SU-DHL-6 (cell line): ENCODE data around the gene TNPO1.

Experiments
- H2AFZ ChIP-seq: fragments of 200-600 bp; sonication (generic); 2 replicates; pipeline ENCODE4 v1.6.1; 2014; ENCODE audit warnings: low read depth, mild to moderate bottlenecking, moderate library complexity, mixed read lengths, antibody characterized with exemption, low read length; ENCODE audit not compliant: severe bottlenecking
- H3F3A ChIP-seq: fragments of 200-600 bp; shearing (Covaris generic); 2 replicates; pipeline ENCODE4 v1.6.0; 2016; ENCODE audit warnings: antibody characterized with exemption, mild to moderate bottlenecking; ENCODE audit not compliant: insufficient read depth
- H3K27ac ChIP-seq: fragments of 200-600 bp; sonication (generic); 2 replicates; pipeline ENCODE4 v1.5.1; 2016; ENCODE audit warnings: low read depth, mild to moderate bottlenecking, low read length, moderate library complexity, mixed read lengths
- H3K27me3 ChIP-seq: fragments of 200-600 bp; sonication (generic), shearing (Covaris generic); 2 replicates; pipeline ENCODE4 v1.6.0; 2014; ENCODE audit warnings: mild to moderate bottlenecking, low read length
- H3K36me3 ChIP-seq: fragments of 200-600 bp; sonication (generic); 2 replicates; pipeline ENCODE4 v1.6.1; 2014; ENCODE audit warnings: mild to moderate bottlenecking, low read length, mixed read lengths
- H3K4me2 ChIP-seq: fragments of 300-600, 200-600 bp; shearing (Covaris generic), sonication (generic); 2 replicates; pipeline ENCODE4 v1.6.0; 2014; ENCODE audit warnings: low read length, low read depth, mild to moderate bottlenecking; ENCODE audit not compliant: poor library complexity, severe bottlenecking
- H3K4me3 ChIP-seq: fragments of 200-600 bp; sonication (generic); 2 replicates; pipeline ENCODE4 v1.5.1; 2014; ENCODE audit warnings: antibody characterized with exemption, low read length, mild to moderate bottlenecking, mixed read lengths; ENCODE audit not compliant: insufficient read depth, poor library complexity, severe bottlenecking
- H3K79me2 ChIP-seq: fragments of 200-600 bp; sonication (generic); 2 replicates; pipeline ENCODE4 v1.6.1; 2014; ENCODE audit warnings: mild to moderate bottlenecking, low read length, moderate library complexity; ENCODE audit not compliant: insufficient read depth
- H3K9ac ChIP-seq: fragments of 200-600 bp; sonication (generic); 2 replicates; pipeline ENCODE4 v1.7.0; 2014; ENCODE audit warnings: mild to moderate bottlenecking, low read length
- H3K9me2 ChIP-seq: fragments of 200-600 bp; sonication (generic); replicated peaks from 2 replicates; pipeline ENCODE4 v1.6.1; 2014; ENCODE audit warnings: low read length; ENCODE audit not compliant: insufficient read depth
- H3K9me3 ChIP-seq: fragments of 200-600 bp; sonication (generic); 2 replicates; pipeline ENCODE4 v1.6.1; 2014; ENCODE audit warnings: low read length, mixed read lengths; ENCODE audit not compliant: insufficient read depth
- H4K20me1 ChIP-seq: fragments of 200-600 bp; sonication (generic); 2 replicates; pipeline ENCODE4 v1.6.1; 2014; ENCODE audit warnings: low read depth, mild to moderate bottlenecking, antibody characterized with exemption, low read length, moderate library complexity, mixed read lengths
- CTCF ChIP-seq: fragments of 200-600 bp; sonication (generic); IDR thresholded peaks from one replicate; pipeline ENCODE4 v1.5.1; 2017; ENCODE audit warnings: antibody characterized with exemption, mild to moderate bottlenecking, low read length, moderate library complexity; ENCODE audit not compliant: insufficient read depth, poor library complexity, severe bottlenecking
- EZH2phosphoT487 ChIP-seq: fragments of 200-600 bp; sonication (generic), shearing (Covaris generic); conservative IDR thresholded peaks from 2 replicates; pipeline ENCODE4 v1.6.1; 2018; ENCODE audit warnings: mild to moderate bottlenecking, antibody characterized with exemption, low read length, moderate library complexity, mixed read lengths

The TNPO1 gene

GRCh38 chr5:72837524-72838096 is 21.1 kb downstream of the TNPO1 start:
- Histone ChIP-seq H3K9me2 (no peaks in the 10 kb centered on the region), H3K79me2 (no peaks in the 10 kb centered on the region)

GRCh38 chr5:72840041-72840440 is 23.6 kb downstream of the TNPO1 start:
- H3K79me2 ChIP-seq = no peaks in the 10 kb centered on the region
- H3K27me3 ChIP-seq = no peaks in the 10 kb centered on the region
- no peak overlapping the region for H2AFZ ChIP-seq
- H3K9me3 ChIP-seq = no peaks in the 10 kb centered on the region
- no peaks in the 10 kb centered on the region for H4K20me1 ChIP-seq
- H3K27ac ChIP-seq = no peak overlapping the region
- H3K4me3 ChIP-seq = no peak overlapping the region
- H3K9me2 ChIP-seq = no peaks in the 10 kb centered on the region
- TF ChIP-seq CTCF (no peak), EZH2phosphoT487 (no peak)
- no peak overlapping the region for H3K4me2 ChIP-seq
- H3K36me3 ChIP-seq = no peaks in the 10 kb centered on the region
- H3K9ac ChIP-seq = no peak overlapping the region
- H3F3A ChIP-seq = no peaks in the 10 kb centered on the region

More at GRCh38 chr5:72837524-72838096, 21.1 kb downstream of the TNPO1 start:
- H3K36me3 ChIP-seq = no peaks in the 10 kb centered on the region
- H3K9ac ChIP-seq = no peak overlapping the region
- H3F3A ChIP-seq = no peaks in the 10 kb centered on the region
- no peak overlapping the region for H3K27ac ChIP-seq
- H2AFZ ChIP-seq = no peak overlapping the region
- H4K20me1 ChIP-seq = no peaks in the 10 kb centered on the region
- TF ChIP-seq CTCF (no peak), EZH2phosphoT487 (no peak)
- H3K9me3 ChIP-seq = no peaks in the 10 kb centered on the region
- H3K4me2 ChIP-seq = no peak overlapping the region
- no peaks in the 10 kb centered on the region for H3K27me3 ChIP-seq
- no peak overlapping the region for H3K4me3 ChIP-seq

GRCh38 chr5:72841756-72842535 is 25.5 kb downstream of the TNPO1 start:
- H4K20me1 ChIP-seq = no peaks in the 10 kb centered on the region
- TF ChIP-seq CTCF = no peak
- TF ChIP-seq EZH2phosphoT487 = no peak
- no peaks in the 10 kb centered on the region for H3K79me2 ChIP-seq
- H3K27ac ChIP-seq = no peak overlapping the region
- H2AFZ ChIP-seq = no peak overlapping the region
- no peaks in the 10 kb centered on the region for H3F3A ChIP-seq
- H3K9me2 ChIP-seq = no peaks in the 10 kb centered on the region
- no peak overlapping the region for H3K9ac ChIP-seq
- H3K27me3 ChIP-seq = no peaks in the 10 kb centered on the region
- H3K9me3 ChIP-seq = no peaks in the 10 kb centered on the region
- no peak overlapping the region for H3K4me2 ChIP-seq
- no peak overlapping the region for H3K4me3 ChIP-seq
- no peaks in the 10 kb centered on the region for H3K36me3 ChIP-seq
